Measurements from ENCODE around the gene ETFA.

Gene ETFA

GRCh38 chr15:76311100-76311953, at the start of gene ETFA:
TSS of gene ETFA (minus strand) at chr15:76311469. CDS start at chr15:76311388, 81 bp downstream.
- peak; percentile 82 for DNase-seq (ENCODE audit: low read depth)

DNA sequence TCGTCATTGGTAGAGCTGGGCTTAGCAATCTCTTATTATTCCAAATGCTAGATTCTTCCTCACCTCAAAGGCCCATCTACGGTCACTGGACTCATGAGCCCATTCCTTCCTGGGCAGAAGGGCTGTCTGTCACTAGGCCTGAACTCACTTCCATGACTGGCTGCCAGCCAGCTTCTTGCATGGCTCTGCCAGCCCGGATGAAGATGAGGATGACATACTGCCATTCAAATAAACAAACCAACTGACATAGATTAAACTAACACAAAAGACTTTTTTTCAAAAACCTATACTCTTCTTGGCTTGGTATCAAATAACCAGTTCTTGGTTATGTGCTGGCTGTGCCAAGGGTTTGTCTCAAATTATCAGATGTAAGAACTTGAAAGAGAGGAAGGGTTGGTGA, 49.1 kb upstream of the ETFA start:
- DNase-seq (ENCODE audit: low read depth): no peak

DNA sequence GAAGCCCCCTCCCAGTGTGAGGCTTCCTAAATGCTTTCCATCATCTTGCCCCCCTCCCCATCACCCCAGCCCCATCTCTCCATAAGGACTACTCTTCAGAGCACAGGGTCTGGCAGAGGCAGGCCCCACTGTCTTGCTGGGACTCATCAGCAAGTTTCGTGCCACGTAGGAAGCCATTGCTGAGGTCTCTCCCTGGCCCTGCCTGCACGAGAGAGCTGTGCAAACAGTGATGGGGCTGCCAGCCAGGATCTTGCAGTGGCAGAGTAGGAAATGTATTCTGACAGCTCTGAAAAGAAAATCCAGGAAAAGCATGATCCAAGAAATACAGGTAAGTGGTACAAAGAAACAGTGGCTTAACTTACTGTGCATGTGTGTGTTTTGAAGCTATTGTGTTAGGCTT, 47.9 kb upstream of the ETFA start:
- no peak for DNase-seq (ENCODE audit: low read depth)

DNA sequence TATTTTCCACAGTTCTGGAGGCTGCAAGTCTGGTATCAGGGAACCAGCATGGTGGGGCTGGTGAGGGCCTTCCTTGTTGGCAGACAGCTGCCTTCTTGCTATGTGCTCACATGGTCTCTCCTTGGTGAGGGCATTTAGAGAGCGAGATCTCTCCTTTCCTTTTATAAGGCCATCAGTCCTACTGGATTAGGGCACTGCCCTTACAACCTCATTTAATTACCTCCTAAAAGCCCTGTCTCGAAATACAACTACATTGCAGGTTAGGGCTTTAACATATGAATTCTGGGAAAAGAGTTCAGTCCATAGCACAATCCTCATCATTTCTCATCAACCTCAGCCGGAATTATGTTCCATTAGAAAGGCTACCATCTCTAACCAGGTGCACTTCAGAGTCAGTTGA, 47.2 kb upstream of the ETFA start:
- DNase-seq (ENCODE audit: low read depth): no peak

DNA sequence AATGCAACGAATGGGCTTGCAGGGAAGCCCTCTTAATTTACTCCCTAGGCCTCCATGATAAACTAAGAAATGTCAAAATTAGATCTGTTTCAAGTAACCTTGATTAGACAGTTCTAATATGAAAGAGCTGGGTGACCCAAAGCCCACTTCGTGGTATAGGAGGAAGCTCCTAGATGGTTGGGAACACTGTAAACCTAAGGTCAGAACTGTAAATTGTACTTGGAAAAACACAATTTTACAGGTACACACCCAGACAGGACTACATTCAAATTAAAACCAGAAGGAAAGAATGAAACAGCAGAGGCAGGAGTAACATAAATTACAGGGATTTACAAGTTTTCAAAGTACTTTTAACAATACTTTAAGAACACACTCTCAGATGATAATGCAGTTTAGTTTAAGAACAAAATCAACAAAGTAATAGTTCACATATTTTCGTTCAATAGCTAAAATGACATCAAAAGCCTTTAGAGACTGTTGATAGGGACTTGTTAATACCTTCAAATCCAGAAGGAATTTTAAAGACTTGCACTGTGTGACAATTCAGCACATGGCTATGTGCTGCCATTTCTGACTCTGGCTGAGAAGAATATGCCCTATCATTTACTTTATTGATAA, 43.7 kb upstream of the ETFA start:
- no peak for DNase-seq (ENCODE audit: low read depth)

GRCh38 chr15:76353903-76354302, 42.6 kb upstream of the ETFA start:
- no peak for DNase-seq (ENCODE audit: low read depth)

GRCh38 chr15:76353023-76353577, 41.8 kb upstream of the ETFA start:
- no peak for DNase-seq (ENCODE audit: low read depth)

- DNase-seq (ENCODE audit: low read depth): no peak
Observed at GRCh38 chr15:76349301-76350070, 38.2 kb upstream of the ETFA start.

DNA sequence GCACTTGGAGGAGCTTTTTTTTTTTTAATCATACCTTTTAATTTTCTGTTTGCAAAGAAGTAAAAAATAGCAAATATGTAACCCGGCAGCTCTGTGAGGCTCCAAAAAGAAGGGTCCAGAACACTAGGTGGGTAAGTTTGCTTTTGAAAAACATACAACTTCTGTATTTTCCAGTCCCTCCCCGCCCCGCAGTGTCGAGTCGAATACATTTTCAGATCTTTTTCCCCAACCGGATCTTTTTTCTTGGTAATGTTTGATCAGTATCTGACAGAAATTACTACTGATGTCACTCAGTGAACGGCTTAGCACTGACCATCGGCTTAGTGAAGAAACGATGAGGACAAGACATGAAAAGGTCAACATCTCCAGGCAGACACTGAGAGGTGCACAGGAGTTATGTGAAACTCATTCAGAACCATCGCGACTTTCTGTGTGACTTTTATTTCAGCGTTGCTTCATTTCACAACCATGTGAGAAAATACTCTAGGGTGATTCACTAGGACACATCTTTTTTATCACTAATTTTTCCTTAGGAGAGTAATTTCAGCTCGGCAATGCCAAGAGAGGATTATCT, 36.3 kb upstream of the ETFA start:
- no peak for DNase-seq (ENCODE audit: low read depth)

GRCh38 chr15:76346669-76347481, 35.6 kb upstream of the ETFA start:
- DNase-seq (ENCODE audit: low read depth): no peak

DNA sequence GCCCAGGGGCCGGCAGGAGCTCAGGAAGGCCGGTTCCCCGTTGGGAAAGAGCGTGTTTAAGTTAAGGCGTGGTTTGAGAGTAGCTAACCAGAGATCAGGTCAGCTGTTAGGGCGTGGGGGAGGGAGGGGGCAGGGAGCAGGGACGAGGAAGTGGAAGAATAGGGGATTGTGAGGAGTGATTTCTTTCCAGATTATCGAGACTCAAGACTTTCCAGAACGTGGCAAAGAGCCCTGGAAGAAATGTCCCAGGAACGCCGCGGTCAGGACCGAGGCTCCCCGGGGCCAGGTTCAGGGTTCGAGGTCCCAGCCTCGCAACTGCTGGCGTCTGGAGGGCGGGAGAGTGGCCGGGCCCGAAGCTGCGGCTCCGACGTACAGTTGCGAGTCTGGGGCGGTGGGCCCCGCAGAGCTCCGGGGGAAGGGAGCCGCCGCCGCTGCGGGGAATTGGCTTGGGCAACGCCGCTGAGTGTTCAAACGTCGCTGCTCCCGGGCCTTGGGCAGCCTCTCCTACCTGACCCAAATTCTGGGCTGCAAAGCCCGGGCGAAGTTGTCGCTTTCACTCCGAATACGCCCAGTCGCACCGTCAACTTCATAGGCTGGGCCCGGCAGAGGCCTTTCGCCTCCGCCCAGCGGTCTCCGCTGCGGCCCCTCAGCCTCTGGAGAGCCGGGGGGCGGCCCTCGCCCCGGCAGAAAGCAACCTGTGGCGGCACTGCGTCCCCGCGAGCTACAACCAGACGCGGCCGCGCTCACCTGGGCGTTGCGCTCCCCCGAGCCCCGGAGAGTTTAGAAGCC, 34.8 kb upstream of the ETFA start:
- no peak for DNase-seq (ENCODE audit: low read depth)

GRCh38 chr15:76345583-76345879, 34.3 kb upstream of the ETFA start:
- DNase-seq (ENCODE audit: low read depth): no peak

GRCh38 chr15:76344893-76345582, 33.8 kb upstream of the ETFA start:
- DNase-seq (ENCODE audit: low read depth): no peak

DNA sequence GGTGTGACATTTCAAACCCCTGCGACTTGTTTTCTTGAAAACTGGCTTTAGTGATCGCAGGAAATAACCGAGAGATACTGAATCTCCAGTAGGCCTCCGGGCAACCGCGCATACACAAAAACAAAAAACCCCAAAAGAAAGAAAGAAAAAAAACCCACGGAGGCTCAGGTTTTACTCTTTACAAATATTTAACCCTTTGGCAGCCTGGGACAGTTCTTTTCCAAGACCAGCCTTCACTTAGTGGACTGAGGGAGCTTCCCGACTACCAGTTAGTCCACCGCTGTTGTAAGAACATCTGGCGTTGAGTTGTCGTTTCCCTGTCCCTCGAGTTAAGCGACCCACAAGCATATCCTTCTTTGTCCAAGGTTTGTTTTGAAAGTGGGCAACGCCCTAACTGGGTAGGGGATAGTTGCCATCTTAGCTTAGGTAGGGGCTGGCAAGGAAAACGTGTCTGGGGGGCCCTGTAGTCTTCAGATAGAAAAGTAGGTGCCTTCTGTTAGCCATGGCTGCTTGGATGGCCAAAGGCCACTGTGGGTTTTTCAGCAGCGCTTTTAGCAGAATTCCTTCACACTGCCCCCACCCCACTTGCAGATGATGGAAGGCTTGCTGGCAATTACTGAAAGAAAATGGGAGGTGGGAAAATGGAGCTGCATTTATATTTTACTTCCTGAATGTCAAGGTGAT, 32.2 kb upstream of the ETFA start:
- no peak for DNase-seq (ENCODE audit: low read depth)

DNA sequence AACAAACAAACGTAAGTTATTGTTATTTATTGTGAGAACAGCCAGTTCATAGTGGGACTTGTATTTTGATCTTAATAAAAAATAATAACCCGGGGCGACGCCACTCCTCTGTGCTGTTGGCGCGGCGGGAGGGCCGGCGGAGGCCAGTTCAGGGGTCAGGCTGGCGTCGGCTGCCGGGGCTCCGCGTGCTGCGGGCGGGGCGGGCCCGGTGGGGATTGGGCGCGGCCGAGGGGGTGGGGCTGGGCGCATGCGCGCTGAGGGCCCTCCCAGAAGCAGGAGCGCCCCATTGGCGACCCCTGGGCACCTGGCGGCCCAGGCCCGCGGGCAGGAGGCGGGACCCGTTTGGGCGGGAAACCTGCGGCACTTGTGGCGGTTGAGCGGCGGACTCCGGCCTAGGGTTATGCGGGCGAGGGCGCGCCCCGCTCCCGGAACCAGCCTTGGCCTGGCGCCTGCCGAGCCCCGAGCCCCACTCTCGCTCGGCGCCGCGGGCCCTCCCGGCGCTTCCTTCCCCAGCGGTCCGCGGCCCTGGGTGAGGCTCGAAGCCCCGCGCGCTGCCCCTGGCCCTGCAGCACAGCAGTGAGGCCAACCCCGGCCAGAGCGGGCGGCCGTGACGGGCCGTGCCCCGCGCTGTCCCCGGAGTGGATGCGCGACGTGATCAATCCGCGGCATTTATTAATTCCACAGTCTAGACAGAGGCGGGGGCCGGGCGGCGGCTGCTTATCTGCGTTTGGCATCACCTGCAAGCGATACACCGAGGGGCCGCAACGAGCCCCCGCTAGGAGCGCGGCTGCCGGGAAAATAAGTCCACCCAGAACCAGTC, 31.3 kb upstream of the ETFA start:
- DNase-seq (ENCODE audit: low read depth): no peak

- DNase-seq (ENCODE audit: low read depth): no peak
Observed at GRCh38 chr15:76342058-76342381, 30.8 kb upstream of the ETFA start.

GRCh38 chr15:76341366-76342057, 30.2 kb upstream of the ETFA start:
- DNase-seq (ENCODE audit: low read depth): no peak

DNA sequence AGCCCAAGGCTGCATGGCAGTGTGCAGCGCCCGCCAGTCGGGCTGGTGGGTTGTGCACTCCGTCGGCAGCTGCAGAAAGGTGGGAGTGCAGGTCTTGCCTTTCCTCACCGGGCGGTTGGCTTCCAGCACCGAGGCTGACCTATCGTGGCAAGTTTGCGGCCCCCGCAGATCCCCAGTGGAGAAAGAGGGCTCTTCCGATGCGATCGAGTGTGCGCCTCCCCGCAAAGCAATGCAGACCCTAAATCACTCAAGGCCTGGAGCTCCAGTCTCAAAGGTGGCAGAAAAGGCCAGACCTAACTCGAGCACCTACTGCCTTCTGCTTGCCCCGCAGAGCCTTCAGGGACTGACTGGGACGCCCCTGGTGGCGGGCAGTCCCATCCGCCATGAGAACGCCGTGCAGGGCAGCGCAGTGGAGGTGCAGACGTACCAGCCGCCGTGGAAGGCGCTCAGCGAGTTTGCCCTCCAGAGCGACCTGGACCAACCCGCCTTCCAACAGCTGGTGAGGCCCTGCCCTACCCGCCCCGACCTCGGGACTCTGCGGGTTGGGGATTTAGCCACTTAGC, 29.6 kb upstream of the ETFA start:
- DNase-seq (ENCODE audit: low read depth): no peak
